MCF 10A (cell line): Measurements from ENCODE around the gene TNIK. TPM values are rescaled to one million over a fixed set of nuclear protein-coding genes. Genes with fewer than 3 reads are reported as not detected.

Experiments used
- BruUV-seq: library from RNA; stranded (reverse); fragments of 400-500 nt; replicated peaks from 2 replicates; lab custom pipeline; 2021; lab: Mats Ljungman, UMichigan
- CTCF ChIA-PET: fragments of 300-600 bp; sonication (Branson Sonifier 250); formaldehyde crosslinking; extraction: SDS; loops from one replicate; lab custom pipeline; 2021; ENCODE audit warnings: antibody characterized with exemption, inconsistent platforms; lab: Yijun Ruan, JAX
- POLR2A ChIA-PET: fragments of 300-600, 350-650 bp; sonication (Branson Sonifier 250); formaldehyde crosslinking; extraction: SDS; loops from one replicate; lab custom pipeline; 2020; ENCODE audit warnings: antibody characterized with exemption, inconsistent platforms; lab: Yijun Ruan, JAX
- DNase-seq: peaks from one replicate; pipeline ENCODE4 v3.0.0-alpha.2; 2018; ENCODE audit not compliant: unreplicated experiment
- H3K27ac Mint-ChIP-seq: one replicate; pipeline ENCODE4 v1.8.0; 2022; ENCODE audit warnings: mild to moderate bottlenecking, low read depth, mixed read lengths; ENCODE audit not compliant: unreplicated experiment
- H3K27me3 Mint-ChIP-seq: one replicate; pipeline ENCODE4 v1.8.0; 2022; ENCODE audit warnings: mixed read lengths; ENCODE audit not compliant: insufficient read depth, unreplicated experiment
- H3K36me3 Mint-ChIP-seq: one replicate; pipeline ENCODE4 v1.8.0; 2022; ENCODE audit warnings: mild to moderate bottlenecking, moderate library complexity, mixed read lengths; ENCODE audit not compliant: insufficient read depth, unreplicated experiment
- H3K4me1 Mint-ChIP-seq: one replicate; pipeline ENCODE4 v1.8.0; 2022; ENCODE audit warnings: mixed read lengths; ENCODE audit not compliant: insufficient read depth, unreplicated experiment
- H3K4me3 Mint-ChIP-seq: one replicate; pipeline ENCODE4 v1.8.0; 2022; ENCODE audit warnings: mild to moderate bottlenecking, moderate library complexity, mixed read lengths; ENCODE audit not compliant: unreplicated experiment
- H3K9me3 Mint-ChIP-seq: one replicate; pipeline ENCODE4 v1.8.0; 2022; ENCODE audit warnings: mixed read lengths; ENCODE audit not compliant: unreplicated experiment
- CTCF ChIP-seq: fragments of 200-600 bp; IDR thresholded peaks from one replicate; pipeline ENCODE4 v1.8.0; 2022; ENCODE audit warnings: antibody characterized with exemption, mild to moderate bottlenecking; ENCODE audit not compliant: unreplicated experiment
- intact Hi-C: fragments of 100-400 bp; cut with micrococcal nuclease; formaldehyde crosslinking; loops from 2 replicates; pipeline ENCODE4 v1.14.1; 2022
- total RNA-seq: library from RNA; stranded (reverse); gene quantifications from 2 replicates; pipeline ENCODE4 v1.2.3, GENCODE V29; 2022

Gene TNIK
- total RNA-seq, 1 experiment from 2014 or later, result 3.4 TPM

GRCh38 chr3:171456765-171457606 lies 3.2 kb downstream of the TNIK start:
- no peak overlapping the region for H3K27ac Mint-ChIP-seq
- no peak for DNase-seq
- intact Hi-C loops, result no loop called here
- no peak for TF ChIP-seq CTCF
- no peaks in the 10 kb centered on the region for H3K9me3 Mint-ChIP-seq
- no TSS peak for BruUV-seq
- H3K27me3 Mint-ChIP-seq, result no peaks in the 10 kb centered on the region
- ChIA-PET POLR2A (interaction anchor here (0.8 kb wide), 1 partner anchor 10 kb away, joined by 3 read pairs; no protein-coding TSS in a partner anchor), CTCF (interaction anchor here (0.5 to 0.6 kb wide), 2 partner anchors 23 to 217 kb away, joined by 3 read pairs; no protein-coding TSS in a partner anchor)
- H3K4me1 Mint-ChIP-seq, result peaks cover 20% of the 10 kb centered on the region
- H3K4me3 Mint-ChIP-seq, result no peak overlapping the region
- H3K36me3 Mint-ChIP-seq, result no peaks in the 10 kb centered on the region

DNA sequence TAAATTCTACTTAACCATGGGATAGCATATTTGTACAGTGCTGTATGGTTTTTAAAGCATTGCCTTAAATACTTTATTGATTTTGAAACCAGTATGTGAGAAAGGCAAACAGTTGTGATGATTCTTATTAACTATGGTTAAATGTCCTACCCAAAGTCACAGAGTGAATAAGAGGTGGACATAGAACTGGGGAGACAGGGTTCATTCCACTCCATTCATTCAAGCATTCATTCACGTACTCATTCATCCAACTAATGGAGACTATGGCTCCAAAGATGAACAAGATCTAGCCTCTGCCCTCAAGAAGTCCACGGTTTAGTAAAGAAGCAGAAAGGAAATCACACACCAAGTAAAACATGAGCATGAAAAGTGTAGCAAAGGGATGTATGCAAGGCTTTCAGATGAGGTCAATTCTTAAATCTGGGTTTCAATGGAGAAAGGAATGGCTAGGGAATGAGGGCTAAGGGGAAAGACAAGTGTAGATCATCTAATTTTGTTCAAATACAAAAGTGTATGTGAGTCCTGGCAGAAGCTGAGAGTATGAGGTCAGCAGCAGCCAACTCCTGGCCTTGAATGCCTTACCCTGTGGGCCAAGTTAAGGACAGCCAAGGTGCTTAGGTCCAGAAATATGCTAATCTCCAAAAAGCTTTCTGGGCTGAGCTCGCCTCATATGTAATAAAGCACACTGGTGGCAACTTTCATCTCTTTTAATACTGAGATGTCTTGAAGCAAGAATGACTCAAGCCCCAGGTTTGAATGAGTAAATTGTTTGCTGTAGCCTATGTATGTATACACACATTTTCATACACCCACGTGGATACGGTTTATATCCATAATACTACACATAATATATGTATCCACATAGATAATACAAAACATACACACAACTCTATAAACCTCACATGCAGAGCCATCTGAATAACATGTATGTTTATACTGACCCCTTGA lies 4.3 kb downstream of the TNIK start:
- TF ChIP-seq CTCF, result no peak
- Mint-ChIP-seq H3K27ac (no peak overlapping the region), H3K4me3 (no peak overlapping the region), H3K27me3 (no peaks in the 10 kb centered on the region), H3K4me1 (peaks cover 12% of the 10 kb centered on the region), H3K9me3 (no peaks in the 10 kb centered on the region), H3K36me3 (no peaks in the 10 kb centered on the region)
- DNase-seq, result no peak
- intact Hi-C loops, result no loop called here
- CTCF ChIA-PET, result interaction anchor here (0.6 to 0.7 kb wide), 2 partner anchors 22 to 273 kb away, joined by 3 read pairs; no protein-coding TSS in a partner anchor
- POLR2A ChIA-PET, result interaction anchor here (0.8 kb wide), 1 partner anchor 8 kb away, joined by 3 read pairs; no protein-coding TSS in a partner anchor
- no TSS peak for BruUV-seq

- no peak overlapping the region for H3K27ac Mint-ChIP-seq
- no peaks in the 10 kb centered on the region for H3K9me3 Mint-ChIP-seq
- no peaks in the 10 kb centered on the region for H3K27me3 Mint-ChIP-seq
- no peak for DNase-seq
- ChIA-PET CTCF (interaction anchor here (0.8 kb wide), 1 partner anchor 76 kb away, joined by 3 read pairs; no protein-coding TSS in a partner anchor), POLR2A (no interaction called here)
- H3K36me3 Mint-ChIP-seq, result no peaks in the 10 kb centered on the region
- TF ChIP-seq CTCF, result no peak
- intact Hi-C loops, result no loop called here
- H3K4me3 Mint-ChIP-seq, result no peak overlapping the region
- peaks cover 8% of the 10 kb centered on the region for H3K4me1 Mint-ChIP-seq
- no TSS peak for BruUV-seq
Observed at GRCh38 chr3:171454041-171454440, 6.2 kb downstream of the TNIK start.
